ENCODE data around the gene AUTS2.

GRCh38 chr7:70031245-70031644, 433.0 kb downstream of the AUTS2 start:
- TF ChIP-seq GATA2 (IDR thresholded peaks at IDR 0.05; ENCODE audit: low read depth, low read length): no peak
- no peak for TF ChIP-seq GATA3 (IDR thresholded peaks at IDR 0.05; ENCODE audit: low read depth, low read length)
